MCF 10A (cell line): ENCODE results near the gene DNAJC19. TPM values are rescaled to one million over a fixed set of nuclear protein-coding genes. Genes with fewer than 3 reads are reported as not detected.
"Not testable (repeated sequence)": the region's sequence is repeated elsewhere in the genome, so short reads cannot be mapped to it uniquely, and the experiment has no call there.

Experiments
- BruUV-seq: library from RNA; stranded (reverse); fragments of 400-500 nt; replicated peaks from 2 replicates; lab custom pipeline; 2021; lab: Mats Ljungman, UMichigan
- CTCF ChIA-PET: fragments of 300-600 bp; sonication (Branson Sonifier 250); formaldehyde crosslinking; extraction: SDS; loops from one replicate; lab custom pipeline; 2021; ENCODE audit warnings: antibody characterized with exemption, inconsistent platforms; lab: Yijun Ruan, JAX
- POLR2A ChIA-PET: fragments of 300-600, 350-650 bp; sonication (Branson Sonifier 250); formaldehyde crosslinking; extraction: SDS; loops from one replicate; lab custom pipeline; 2020; ENCODE audit warnings: antibody characterized with exemption, inconsistent platforms; lab: Yijun Ruan, JAX
- DNase-seq: peaks from one replicate; pipeline ENCODE4 v3.0.0-alpha.2; 2018; ENCODE audit not compliant: unreplicated experiment
- H3K27ac Mint-ChIP-seq: one replicate; pipeline ENCODE4 v1.8.0; 2022; ENCODE audit warnings: mild to moderate bottlenecking, low read depth, mixed read lengths; ENCODE audit not compliant: unreplicated experiment
- H3K27me3 Mint-ChIP-seq: one replicate; pipeline ENCODE4 v1.8.0; 2022; ENCODE audit warnings: mixed read lengths; ENCODE audit not compliant: insufficient read depth, unreplicated experiment
- H3K36me3 Mint-ChIP-seq: one replicate; pipeline ENCODE4 v1.8.0; 2022; ENCODE audit warnings: mild to moderate bottlenecking, moderate library complexity, mixed read lengths; ENCODE audit not compliant: insufficient read depth, unreplicated experiment
- H3K4me1 Mint-ChIP-seq: one replicate; pipeline ENCODE4 v1.8.0; 2022; ENCODE audit warnings: mixed read lengths; ENCODE audit not compliant: insufficient read depth, unreplicated experiment
- H3K4me3 Mint-ChIP-seq: one replicate; pipeline ENCODE4 v1.8.0; 2022; ENCODE audit warnings: mild to moderate bottlenecking, moderate library complexity, mixed read lengths; ENCODE audit not compliant: unreplicated experiment
- H3K9me3 Mint-ChIP-seq: one replicate; pipeline ENCODE4 v1.8.0; 2022; ENCODE audit warnings: mixed read lengths; ENCODE audit not compliant: unreplicated experiment
- CTCF ChIP-seq: fragments of 200-600 bp; IDR thresholded peaks from one replicate; pipeline ENCODE4 v1.8.0; 2022; ENCODE audit warnings: antibody characterized with exemption, mild to moderate bottlenecking; ENCODE audit not compliant: unreplicated experiment
- intact Hi-C: fragments of 100-400 bp; cut with micrococcal nuclease; formaldehyde crosslinking; loops from 2 replicates; pipeline ENCODE4 v1.14.1; 2022
- total RNA-seq: library from RNA; stranded (reverse); gene quantifications from 2 replicates; pipeline ENCODE4 v1.2.3, GENCODE V29; 2022

DNAJC19 gene
- total RNA-seq, 1 experiment from 2014 or later = 73.5 TPM

GRCh38 chr3:181006541-181006940, 17.0 kb upstream of the DNAJC19 start:
- CTCF ChIA-PET = interaction anchor here (0.6 kb wide), 1 partner anchor 272 kb away, joined by 3 read pairs; no protein-coding TSS in a partner anchor
- H3K27ac Mint-ChIP-seq = no peak overlapping the region
- no peak overlapping the region for H3K4me3 Mint-ChIP-seq
- no peaks in the 10 kb centered on the region for H3K27me3 Mint-ChIP-seq
- H3K4me1 Mint-ChIP-seq = no peaks in the 10 kb centered on the region
- H3K36me3 Mint-ChIP-seq = no peaks in the 10 kb centered on the region
- intact Hi-C loops = no loop called here
- BruUV-seq = no TSS peak
- no peak for DNase-seq
- no peak for TF ChIP-seq CTCF
- POLR2A ChIA-PET = no interaction called here
- H3K9me3 Mint-ChIP-seq = peaks cover 16% of the 10 kb centered on the region

- intact Hi-C loops, BruUV-seq, H3K4me3 Mint-ChIP-seq, H3K27ac Mint-ChIP-seq, POLR2A ChIA-PET, H3K4me1 Mint-ChIP-seq, H3K27me3 Mint-ChIP-seq, DNase-seq, H3K36me3 Mint-ChIP-seq: not testable (repeated sequence)
- peaks cover 23% of the 10 kb centered on the region for H3K9me3 Mint-ChIP-seq
- CTCF ChIA-PET = interaction anchor here (0.6 kb wide), 1 partner anchor 396 kb away, joined by 3 read pairs; no protein-coding TSS in a partner anchor
These were observed 13.9 kb upstream of the DNAJC19 start for GRCh38 chr3:181003469-181003868.

GRCh38 chr3:181002331-181002730, 12.8 kb upstream of the DNAJC19 start:
- intact Hi-C loops, POLR2A ChIA-PET, CTCF ChIA-PET: not testable (repeated sequence)

GRCh38 chr3:180996415-180996932, 6.9 kb upstream of the DNAJC19 start:
- no peaks in the 10 kb centered on the region for H3K36me3 Mint-ChIP-seq
- intact Hi-C loops = no loop called here
- no peak for TF ChIP-seq CTCF
- H3K27ac Mint-ChIP-seq = no peak overlapping the region
- no peaks in the 10 kb centered on the region for H3K27me3 Mint-ChIP-seq
- ChIA-PET POLR2A (interaction anchor here (0.6 kb wide), 1 partner anchor 1751 kb away, joined by 3 read pairs; no protein-coding TSS in a partner anchor), CTCF (no interaction called here)
- no peak overlapping the region for H3K4me3 Mint-ChIP-seq
- no TSS peak for BruUV-seq
- no peaks in the 10 kb centered on the region for H3K4me1 Mint-ChIP-seq
- DNase-seq = no peak
- peaks cover 6% of the 10 kb centered on the region for H3K9me3 Mint-ChIP-seq

More at GRCh38 chr3:181002331-181002730, 12.8 kb upstream of the DNAJC19 start:
- H3K4me1 Mint-ChIP-seq, H3K36me3 Mint-ChIP-seq, DNase-seq, H3K27ac Mint-ChIP-seq, H3K27me3 Mint-ChIP-seq, H3K4me3 Mint-ChIP-seq, BruUV-seq: not testable (repeated sequence)
- H3K9me3 Mint-ChIP-seq = peaks cover 23% of the 10 kb centered on the region

GRCh38 chr3:180990505-180990904, 969 bp upstream of the DNAJC19 start:
- H3K27me3 Mint-ChIP-seq = no peaks in the 10 kb centered on the region
- no peak for DNase-seq
- ChIA-PET POLR2A (interaction anchor here (0.8 to 2.8 kb wide), 6 partner anchors 9 to 186 kb away, joined by 3 to 15 read pairs (median 5); partner anchors contain the start of gene FXR1), CTCF (interaction anchor here (0.5 to 1.3 kb wide), 3 partner anchors 34 to 186 kb away, joined by 3 to 5 read pairs (median 5); partner anchors contain the start of gene FXR1)
- TF ChIP-seq CTCF = no peak
- peaks cover 5% of the 10 kb centered on the region for H3K4me1 Mint-ChIP-seq
- intact Hi-C loops = no loop called here
- BruUV-seq = no TSS peak
- H3K27ac Mint-ChIP-seq = no peak overlapping the region
- peak overlapping the region; percentile 99 for H3K4me3 Mint-ChIP-seq
- no peaks in the 10 kb centered on the region for H3K9me3 Mint-ChIP-seq
- H3K36me3 Mint-ChIP-seq = peaks cover 16% of the 10 kb centered on the region
